Panc1 (cell line): ENCODE results near the gene ANKRD66. TPM values are rescaled to one million over a fixed set of nuclear protein-coding genes. Genes with fewer than 3 reads are reported as not detected.

Experiments used
- ATAC-seq: fragments of 200-7000 bp; cut with Tn5 transposase; 2 replicates; pipeline ENCODE4 v1.9.1; 2020; ENCODE audit warnings: mild to moderate bottlenecking, moderate library complexity
- BruUV-seq: library from RNA; stranded (reverse); fragments of 400-500 nt; replicated peaks from 2 replicates; lab custom pipeline; 2021; lab: Mats Ljungman, UMichigan
- CTCF ChIA-PET: fragments of 300-600 bp; sonication (Branson Sonifier 250); formaldehyde crosslinking; loops from one replicate; lab custom pipeline; 2022; ENCODE audit warnings: antibody characterized with exemption; lab: Charles Lee
- POLR2A ChIA-PET: fragments of 300-600 bp; sonication (Branson Sonifier 250); formaldehyde crosslinking; loops from one replicate; lab custom pipeline; 2022; ENCODE audit warnings: antibody characterized with exemption; lab: Charles Lee
- DNase-seq: peaks from one replicate; pipeline ENCODE4 v3.0.0-alpha.2; 2010; ENCODE audit warnings: low read depth, low spot score
- H3K27ac ChIP-seq: 2 replicates; pipeline ENCODE4 v1.5.1; 2011; ENCODE audit warnings: mild to moderate bottlenecking, low read length, inconsistent platforms
- H3K27me3 ChIP-seq: fragments of 200-500 bp; sonication (Bioruptor generic); 2 replicates; pipeline ENCODE4 v1.6.0; 2014; ENCODE audit warnings: low read length, inconsistent platforms; ENCODE audit not compliant: control insufficient read depth, insufficient read depth
- H3K36me3 ChIP-seq: fragments of 200-500 bp; sonication (Bioruptor generic); 2 replicates; pipeline ENCODE4 v1.5.1; 2014; ENCODE audit warnings: inconsistent platforms, mild to moderate bottlenecking, low read length, moderate library complexity; ENCODE audit not compliant: control insufficient read depth, insufficient read depth
- H3K4me1 ChIP-seq: 2 replicates; pipeline ENCODE4 v1.5.1; 2011; ENCODE audit warnings: inconsistent platforms, mild to moderate bottlenecking, low read length, moderate library complexity; ENCODE audit not compliant: control insufficient read depth, insufficient read depth
- H3K4me3 ChIP-seq, 2 experiments: 2 replicates each; pipeline ENCODE4 v1.5.1; 2011 to 2012; ENCODE audit warnings: low read depth in 2 of 2, low read length in 2 of 2, mild to moderate bottlenecking in 2 of 2, inconsistent platforms in 1 of 2, moderate library complexity in 1 of 2
- H3K9me3 ChIP-seq: fragments of 200-500 bp; sonication (Bioruptor generic); 2 replicates; pipeline ENCODE4 v1.5.1; 2014; ENCODE audit warnings: low read depth, mild to moderate bottlenecking, inconsistent platforms, low read length, moderate library complexity; ENCODE audit not compliant: control insufficient read depth, insufficient read depth
- CTCF ChIP-seq: fragments of 450-650 bp; IDR thresholded peaks from 2 replicates; pipeline ENCODE4 v1.5.1; 2017; ENCODE audit warnings: mild to moderate bottlenecking
- POLR2AphosphoS5 ChIP-seq: IDR thresholded peaks from 2 replicates; pipeline ENCODE4 v1.6.1; 2012; ENCODE audit warnings: mild to moderate bottlenecking, low read depth, low read length, moderate library complexity
- REST ChIP-seq, 2 experiments: IDR thresholded peaks; 2 replicates each; pipeline ENCODE4 v1.6.1; 2011 to 2012; ENCODE audit warnings: low read depth in 2 of 2, control low read depth in 1 of 2, low read length in 1 of 2, mild to moderate bottlenecking in 1 of 2, moderate library complexity in 1 of 2; ENCODE audit not compliant: insufficient read depth in 1 of 2
- SIN3A ChIP-seq: IDR thresholded peaks from 2 replicates; pipeline ENCODE4 v1.6.1; 2012; ENCODE audit warnings: low read depth, mild to moderate bottlenecking, low read length, moderate library complexity, borderline replicate concordance; ENCODE audit not compliant: insufficient read depth
- TCF7L2 ChIP-seq: IDR thresholded peaks from 2 replicates; pipeline ENCODE4 v1.6.1; 2011; ENCODE audit warnings: mild to moderate bottlenecking, low read depth, low read length, inconsistent platforms
- in situ Hi-C: cut with HindIII; loops from 2 replicates; pipeline ENCODE4 v1.10.0; 2016; ENCODE audit warnings: low sequenced_read_pairs, low pct_unique_long_range_greater_than_20kb
- intact Hi-C: fragments of 100-400 bp; cut with micrococcal nuclease; formaldehyde crosslinking; loops from one replicate; pipeline ENCODE4 v1.10.0; 2022; ENCODE audit not compliant: unreplicated experiment
- total RNA-seq: library from RNA; stranded (reverse); gene quantifications from one replicate; pipeline ENCODE4 v1.2.1, GENCODE V29; 2021; ENCODE audit not compliant: unreplicated experiment

The ANKRD66 gene
- total RNA-seq, 1 experiment from 2014 or later: not detected

DNA sequence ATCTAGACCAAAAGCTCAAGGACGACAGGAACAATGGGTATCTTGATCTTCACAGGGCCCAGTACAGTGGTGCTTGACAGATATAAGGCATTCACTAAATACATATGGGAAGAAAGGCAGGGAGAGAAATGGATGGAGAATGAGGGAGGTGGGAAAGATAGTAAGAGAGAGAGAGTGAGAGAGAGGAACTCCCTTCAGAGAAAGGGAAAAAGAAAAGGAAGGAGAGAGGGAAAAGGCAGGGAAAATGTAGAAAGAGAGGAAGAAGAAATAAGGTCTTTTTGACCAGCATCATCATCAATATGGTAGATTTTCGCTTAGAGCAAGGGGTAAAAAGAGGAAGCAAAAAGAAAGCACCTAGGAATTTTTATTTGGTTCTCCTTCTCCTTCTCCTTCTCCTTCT is 760 bp upstream of the ANKRD66 start:
- no peak for TF ChIP-seq CTCF
- no peak for TF ChIP-seq TCF7L2
- no peak for TF ChIP-seq SIN3A
- BruUV-seq: no TSS peak
- no peak overlapping the region for H3K27ac ChIP-seq
- no peaks in the 10 kb centered on the region for H3K9me3 ChIP-seq
- in situ Hi-C loops (no loop called here), intact Hi-C loops (no loop called here)
- ChIA-PET CTCF (no interaction called here), POLR2A (interaction anchor here (0.6 kb wide), 1 partner anchor 54 kb away, joined by 5 read pairs; no protein-coding TSS in a partner anchor)
- DNase-seq (no peak), ATAC-seq (no peak)
- H3K4me1 ChIP-seq: no peaks in the 10 kb centered on the region
- H3K36me3 ChIP-seq: no peaks in the 10 kb centered on the region
- H3K27me3 ChIP-seq: no peaks in the 10 kb centered on the region
- no peak overlapping the region for H3K4me3 ChIP-seq

- TF ChIP-seq REST (IDR thresholded peaks at IDR 0.05; ENCODE audit: insufficient read depth in 1 of 2, low read depth in 2 of 2, low read length in 1 of 2) (no peak), SIN3A (no peak), POLR2AphosphoS5 (no peak)
- ATAC-seq (no peak), DNase-seq (no peak)
- Histone ChIP-seq H3K9me3 (no peaks in the 10 kb centered on the region), H3K4me3 (no peak overlapping the region), H3K4me1 (no peaks in the 10 kb centered on the region), H3K27me3 (no peaks in the 10 kb centered on the region), H3K36me3 (no peaks in the 10 kb centered on the region), H3K27ac (no peak overlapping the region)
- CTCF ChIA-PET: no interaction called here
- POLR2A ChIA-PET: no interaction called here
- intact Hi-C loops: no loop called here
- in situ Hi-C loops: no loop called here
- BruUV-seq: no TSS peak
Observed at GRCh38 chr6:46748940-46749503, 2.3 kb downstream of the ANKRD66 start.

DNA sequence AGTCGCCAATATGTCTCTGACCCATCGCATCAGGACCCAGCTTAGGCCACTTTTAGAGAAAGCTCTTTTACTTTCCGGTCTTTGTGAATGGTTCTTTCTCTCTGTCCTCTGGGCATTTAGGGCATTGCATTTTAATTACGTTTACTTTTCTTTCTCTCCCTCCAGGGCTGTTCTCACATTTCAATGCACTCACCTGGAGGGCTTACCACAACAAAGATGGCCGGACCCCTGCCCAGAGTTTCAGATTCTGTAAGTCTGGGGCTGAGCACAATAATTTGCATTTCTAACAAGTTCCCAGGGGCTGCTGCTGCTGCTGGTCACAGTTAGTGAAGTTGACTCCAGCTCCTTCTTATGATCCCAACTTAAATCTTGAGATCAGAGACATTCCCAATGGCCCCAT is 3.0 kb downstream of the ANKRD66 start:
- Histone ChIP-seq H3K27me3 (no peaks in the 10 kb centered on the region; the same call in 1 of the 2 replicates), H3K4me3 (no peak overlapping the region), H3K9me3 (no peaks in the 10 kb centered on the region), H3K4me1 (no peaks in the 10 kb centered on the region), H3K36me3 (no peaks in the 10 kb centered on the region), H3K27ac (no peak overlapping the region)
- in situ Hi-C loops (no loop called here), intact Hi-C loops (no loop called here)
- POLR2A ChIA-PET: no interaction called here
- no TSS peak for BruUV-seq
- ATAC-seq (no peak), DNase-seq (no peak)
- no peak for TF ChIP-seq REST (IDR thresholded peaks at IDR 0.05; ENCODE audit: insufficient read depth in 1 of 2, low read depth in 2 of 2, low read length in 1 of 2)
- no peak for TF ChIP-seq SIN3A
- TF ChIP-seq POLR2AphosphoS5: no peak
- TF ChIP-seq CTCF: no peak
- TF ChIP-seq TCF7L2: no peak
- CTCF ChIA-PET: no interaction called here
